ENCODE measurements around the gene DPP4. TPM values are rescaled to one million over a fixed set of nuclear protein-coding genes. Genes with fewer than 3 reads are reported as not detected.

The DPP4 gene
- total RNA-seq, 2 donors from 2014 or later, result 0.99 to 7.5 TPM

- H3K4me3 ChIP-seq, result no peak overlapping the region
- TF ChIP-seq POLR2A (IDR thresholded peaks at IDR 0.05), result no peak
- no peak for TF ChIP-seq CTCF (IDR thresholded peaks at IDR 0.05)
- no peaks in the 10 kb centered on the region for H3K4me1 ChIP-seq
- H3K27ac ChIP-seq, result no peak overlapping the region
- no peaks in the 10 kb centered on the region for H3K36me3 ChIP-seq (replicated peaks in 1 of 2; ENCODE audit: insufficient read depth in 1 of 2, low read depth in 2 of 2)
- 25 to 41% methylated on average over 1 of the region's 1 CpG for WGBS, 2 donors
- no peaks in the 10 kb centered on the region for H3K9me3 ChIP-seq
- DNase-seq (no peak), ATAC-seq (no peak)
- intact Hi-C loops (cut with DNase I), result no loop called here
- no peaks in the 10 kb centered on the region for H3K27me3 ChIP-seq
These were observed 104.9 kb downstream of the DPP4 start for GRCh38 chr2:161969159-161969558.

GRCh38 chr2:161965994-161966393 is 108.0 kb downstream of the DPP4 start:
- ATAC-seq, result no peak
- Histone ChIP-seq H3K9me3 (no peaks in the 10 kb centered on the region), H3K27me3 (no peaks in the 10 kb centered on the region), H3K36me3 (replicated peaks in 1 of 2; ENCODE audit: insufficient read depth in 1 of 2, low read depth in 2 of 2) (no peaks in the 10 kb centered on the region), H3K4me3 (no peak overlapping the region), H3K4me1 (no peaks in the 10 kb centered on the region), H3K27ac (no peak overlapping the region)
- intact Hi-C loops (cut with DNase I), result no loop called here
- DNase-seq, result no peak
- no peak for TF ChIP-seq POLR2A (IDR thresholded peaks at IDR 0.05)
- TF ChIP-seq CTCF (IDR thresholded peaks at IDR 0.05), result no peak
- WGBS, 2 donors, result 2 to 95% methylated on average over 1 of the region's 1 CpG

- DNase-seq, result no peak
- H3K9me3 ChIP-seq, result no peaks in the 10 kb centered on the region
- 95 to 96% methylated on average over 4 of the region's 4 CpGs for WGBS, 2 donors
- H3K4me1 ChIP-seq, result no peaks in the 10 kb centered on the region
- H3K4me3 ChIP-seq, result no peak overlapping the region
- no peak overlapping the region for H3K27ac ChIP-seq
- no peak for ATAC-seq
- no peaks in the 10 kb centered on the region for H3K36me3 ChIP-seq (replicated peaks in 1 of 2; ENCODE audit: insufficient read depth in 1 of 2, low read depth in 2 of 2)
- no peak for TF ChIP-seq POLR2A (IDR thresholded peaks at IDR 0.05)
- TF ChIP-seq CTCF (IDR thresholded peaks at IDR 0.05), result no peak
- no peaks in the 10 kb centered on the region for H3K27me3 ChIP-seq
- intact Hi-C loops (cut with DNase I), result no loop called here
These were observed 109.9 kb downstream of the DPP4 start for GRCh38 chr2:161964160-161964559.

- H3K4me3 ChIP-seq, result no peak overlapping the region
- H3K36me3 ChIP-seq (replicated peaks in 1 of 2; ENCODE audit: insufficient read depth in 1 of 2, low read depth in 2 of 2), result no peaks in the 10 kb centered on the region
- ATAC-seq, result no peak
- TF ChIP-seq POLR2A (IDR thresholded peaks at IDR 0.05) (no peak), CTCF (IDR thresholded peaks at IDR 0.05) (no peak)
- no peak for DNase-seq
- H3K27ac ChIP-seq, result no peak overlapping the region
- no peaks in the 10 kb centered on the region for H3K9me3 ChIP-seq
- intact Hi-C loops (cut with DNase I), result no loop called here
- no peaks in the 10 kb centered on the region for H3K27me3 ChIP-seq
- no peaks in the 10 kb centered on the region for H3K4me1 ChIP-seq
These were observed 111.9 kb downstream of the DPP4 start for GRCh38 chr2:161962160-161962559.

- Histone ChIP-seq H3K27me3 (no peaks in the 10 kb centered on the region), H3K9me3 (no peaks in the 10 kb centered on the region), H3K4me1 (no peaks in the 10 kb centered on the region), H3K36me3 (replicated peaks in 1 of 2; ENCODE audit: insufficient read depth in 1 of 2, low read depth in 2 of 2) (no peaks in the 10 kb centered on the region), H3K27ac (no peak overlapping the region), H3K4me3 (no peak overlapping the region)
- DNase-seq (no peak), ATAC-seq (no peak)
- 74 to 91% methylated on average over 2 of the region's 2 CpGs for WGBS, 2 donors
- intact Hi-C loops (cut with DNase I), result no loop called here
- no peak for TF ChIP-seq POLR2A (IDR thresholded peaks at IDR 0.05)
- TF ChIP-seq CTCF (IDR thresholded peaks at IDR 0.05), result no peak
These were observed 113.0 kb downstream of the DPP4 start for GRCh38 chr2:161961061-161961460.
